ENCODE results near the gene STATH. TPM values are rescaled to one million over a fixed set of nuclear protein-coding genes. Genes with fewer than 3 reads are reported as not detected.
"Not testable (repeated sequence)": the region's sequence is repeated elsewhere in the genome, so short reads cannot be mapped to it uniquely, and the experiment has no call there.

STATH gene
- total RNA-seq, 1 experiment from 2014 or later, result not detected

DNA sequence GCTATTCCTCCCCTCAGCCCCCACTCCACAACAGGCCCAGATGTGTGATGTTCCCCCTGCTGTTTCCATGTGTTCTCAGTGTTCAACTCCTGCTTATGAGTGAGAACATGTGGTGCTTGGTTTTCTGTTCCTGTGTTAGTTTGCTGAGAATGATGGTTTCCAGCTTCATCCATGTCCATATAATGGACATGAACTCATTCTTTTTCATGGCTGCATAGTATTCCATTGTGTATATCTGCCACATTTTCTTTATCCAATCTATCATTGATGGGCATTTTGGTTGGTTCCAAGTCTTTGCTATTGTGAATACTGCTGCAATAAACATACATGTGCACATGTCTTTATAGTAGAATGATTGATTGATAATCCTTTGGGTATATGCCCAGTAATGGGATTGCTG lies 44.2 kb downstream of the STATH start:
- DNase-seq (ENCODE audit: low read depth); in situ Hi-C loops (cut with HindIII; ENCODE audit: low pct_unique_long_range_greater_than_20kb, low sequenced_read_pairs): not testable (repeated sequence)

DNA sequence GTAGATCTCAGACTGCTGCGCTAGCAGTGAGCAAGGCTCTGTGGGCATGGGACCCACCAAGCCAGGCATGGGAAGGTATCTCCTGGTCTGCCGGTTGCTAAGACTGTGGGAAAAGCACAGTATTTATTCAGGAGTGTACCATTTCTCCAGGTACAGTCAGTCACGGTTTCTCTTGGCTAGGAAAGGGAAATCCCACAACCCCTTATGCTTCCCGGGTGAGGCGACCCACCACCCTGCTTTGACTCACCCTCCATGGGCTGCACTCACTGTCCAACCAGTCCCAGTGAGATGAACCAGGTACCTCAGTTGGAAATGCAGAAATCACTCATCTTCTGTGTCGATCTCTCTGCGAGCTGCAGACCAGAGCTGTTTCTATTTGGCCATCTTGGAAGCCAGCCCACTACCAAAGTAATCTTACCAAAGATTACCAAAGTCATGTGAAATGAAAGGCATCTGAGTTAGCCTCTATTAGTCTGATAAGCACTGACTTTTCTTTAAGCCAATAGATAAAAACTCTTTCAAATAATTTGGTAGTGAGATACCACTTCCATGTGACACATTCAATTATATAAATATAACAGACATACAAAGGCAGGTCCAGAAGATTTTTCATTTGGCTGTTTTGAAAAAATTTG lies 46.0 kb downstream of the STATH start:
- DNase-seq (ENCODE audit: low read depth), result no peak
- in situ Hi-C loops (cut with HindIII; ENCODE audit: low pct_unique_long_range_greater_than_20kb, low sequenced_read_pairs), result no loop called here

DNA sequence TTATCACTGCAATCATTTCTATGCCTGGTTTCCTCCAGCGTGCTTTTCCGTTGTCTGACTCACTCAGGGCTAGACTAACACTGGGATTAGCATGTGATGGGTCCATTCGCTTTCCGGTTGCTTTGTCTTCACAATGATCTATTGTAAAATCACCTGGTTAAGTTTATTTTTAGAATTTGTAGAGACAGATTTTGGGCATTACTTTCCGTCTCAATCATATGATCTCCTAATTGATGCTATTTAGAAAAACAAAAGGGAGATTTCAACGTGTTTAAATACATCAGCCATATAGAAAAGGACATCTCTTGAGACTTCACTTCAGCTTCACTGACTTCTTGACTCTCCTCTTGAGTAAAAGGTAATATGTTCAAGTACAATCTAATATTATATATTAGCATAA lies 54.4 kb downstream of the STATH start, which contains the start of gene HTN1:
TSS of gene HTN1 (plus strand) at position 301 of the 400 bp plus-strand sequence. CDS start 2,639 bp downstream, outside the sequence.
- DNase-seq (ENCODE audit: low read depth); in situ Hi-C loops (cut with HindIII; ENCODE audit: low pct_unique_long_range_greater_than_20kb, low sequenced_read_pairs): not testable (repeated sequence)

Other genes starting within 250 kb of the STATH start
- gene SULT1B1, start 235.3 kb upstream of the STATH start, total RNA-seq (2014; rRNA removed; shearing (Covaris generic); ENCODE audit: low replicate concordance), result not detected in 2 replicates
- gene SULT1E1, start 135.8 kb upstream of the STATH start, total RNA-seq (2014; rRNA removed; shearing (Covaris generic); ENCODE audit: low replicate concordance), result not detected in 2 replicates
- not detected in 2 replicates for gene CSN1S1, start 64.9 kb upstream of the STATH start, total RNA-seq (2014; rRNA removed; shearing (Covaris generic); ENCODE audit: low replicate concordance)
- gene CSN2, start 30.2 kb upstream of the STATH start, total RNA-seq (2014; rRNA removed; shearing (Covaris generic); ENCODE audit: low replicate concordance), result not detected in 2 replicates
- not detected in 2 replicates for gene HTN3, start 32.5 kb downstream of the STATH start, total RNA-seq (2014; rRNA removed; shearing (Covaris generic); ENCODE audit: low replicate concordance)
- gene HTN1, start 54.5 kb downstream of the STATH start, total RNA-seq (2014; rRNA removed; shearing (Covaris generic); ENCODE audit: low replicate concordance), result 3.4 TPM in 1 of 2 replicates, not detected in the other
- not detected in 2 replicates for gene PRR27, start 158.3 kb downstream of the STATH start, total RNA-seq (2014; rRNA removed; shearing (Covaris generic); ENCODE audit: low replicate concordance)
- gene ODAM, start 199.8 kb downstream of the STATH start, total RNA-seq (2014; rRNA removed; shearing (Covaris generic); ENCODE audit: low replicate concordance), result not detected in 2 replicates
- not detected in 2 replicates for gene FDCSP, start 230.2 kb downstream of the STATH start, total RNA-seq (2014; rRNA removed; shearing (Covaris generic); ENCODE audit: low replicate concordance)
- not detected in 2 replicates for gene CSN3, start 246.6 kb downstream of the STATH start, total RNA-seq (2014; rRNA removed; shearing (Covaris generic); ENCODE audit: low replicate concordance)